HCT116 (cell line): Measurements from ENCODE around the gene VPS25. TPM values are rescaled to one million over a fixed set of nuclear protein-coding genes. Genes with fewer than 3 reads are reported as not detected.

Experiments used
- ATAC-seq: fragments of 200-7000 bp; cut with Tn5 transposase; 2 replicates; pipeline ENCODE4 v1.9.1; 2020; ENCODE audit warnings: mild to moderate bottlenecking, moderate library complexity
- BruUV-seq: library from RNA; stranded (reverse); fragments of 400-500 nt; replicated peaks from 2 replicates; lab custom pipeline; 2021; lab: Mats Ljungman, UMichigan
- CTCF ChIA-PET: fragments of 300-600 bp; sonication (Branson Sonifier 250); formaldehyde crosslinking; loops from one replicate; lab custom pipeline; 2021; ENCODE audit warnings: antibody characterized with exemption; lab: Charles Lee
- POLR2A ChIA-PET: fragments of 300-600, 350-600 bp; sonication (Branson Sonifier 250); formaldehyde crosslinking; loops from one replicate; lab custom pipeline; 2021; ENCODE audit warnings: antibody characterized with exemption; lab: Charles Lee
- RAD21 ChIA-PET, 2 experiments: fragments of 300-600 bp; sonication (Branson Sonifier 250); formaldehyde crosslinking; loops; one replicate each; lab custom pipeline; 2023; ENCODE audit warnings: low total read pairs in 2 of 2; ENCODE audit not compliant: uncharacterized antibody in 2 of 2, unreplicated experiment in 2 of 2, low non-redundant PET in 1 of 2; lab: Charles Lee
- DNase-seq: peaks from one replicate; pipeline ENCODE4 v3.0.0-alpha.2; 2010; ENCODE audit warnings: low read depth, low spot score
- H2AFZ ChIP-seq: fragments of 200-600 bp; shearing (Covaris generic), sonication (generic); 2 replicates; pipeline ENCODE4 v1.6.1; 2017; ENCODE audit warnings: low read depth, mixed run types, mixed read lengths, antibody characterized with exemption, low read length; ENCODE audit not compliant: poor library complexity, severe bottlenecking
- H3K27ac ChIP-seq: 2 replicates; pipeline ENCODE4 v1.5.1; 2012; ENCODE audit warnings: low read depth, low read length
- H3K27me3 ChIP-seq: fragments of 200-600 bp; sonication (generic); 2 replicates; pipeline ENCODE4 v1.6.1; 2016; ENCODE audit warnings: mixed run types, low read length, mixed read lengths; ENCODE audit not compliant: insufficient read depth
- H3K36me3 ChIP-seq, 2 experiments: fragments of 200-500 bp in 1 of 2; fragments of 200-600 bp in 1 of 2; sonication (Bioruptor generic) in 1 of 2; sonication (generic) in 1 of 2; 2 replicates each; pipeline versions ENCODE4 v1.5.1 to v1.6.1; 2014 to 2016; ENCODE audit warnings: low read length in 2 of 2, inconsistent platforms in 1 of 2, mixed read lengths in 1 of 2, mixed run types in 1 of 2; ENCODE audit not compliant: insufficient read depth in 2 of 2, control insufficient read depth in 1 of 2
- H3K4me1 ChIP-seq, 2 experiments: fragments of 200-600 bp in 1 of 2; sonication (generic) in 1 of 2; 2 replicates each; pipeline versions ENCODE4 v1.5.1 to v1.6.1; 2012 to 2017; ENCODE audit warnings: low read length in 2 of 2, inconsistent platforms in 1 of 2, mild to moderate bottlenecking in 1 of 2, mixed read lengths in 1 of 2, mixed run types in 1 of 2, moderate library complexity in 1 of 2; ENCODE audit not compliant: insufficient read depth in 2 of 2, control insufficient read depth in 1 of 2
- H3K4me2 ChIP-seq: fragments of 200-600 bp; sonication (generic); 2 replicates; pipeline ENCODE4 v1.6.1; 2017; ENCODE audit warnings: mixed run types, low read length, mixed read lengths
- H3K4me3 ChIP-seq, 2 experiments: fragments of 200-600 bp in 1 of 2; sonication (generic) in 1 of 2; replicated peaks in 1 of 2; 2 replicates each; pipeline ENCODE4 v1.5.1; 2011 to 2016; ENCODE audit warnings: low read length in 2 of 2, control low read depth in 1 of 2, low read depth in 1 of 2, mild to moderate bottlenecking in 1 of 2, mixed read lengths in 1 of 2, mixed run types in 1 of 2
- H3K79me2 ChIP-seq: fragments of 200-600 bp; sonication (generic); 2 replicates; pipeline ENCODE4 v1.6.1; 2017; ENCODE audit warnings: mild to moderate bottlenecking, mixed run types, low read length, moderate library complexity, mixed read lengths; ENCODE audit not compliant: insufficient read depth
- H3K9ac ChIP-seq: fragments of 200-600 bp; sonication (generic); 2 replicates; pipeline ENCODE4 v1.6.1; 2016; ENCODE audit warnings: low read length, mixed read lengths
- H3K9me2 ChIP-seq: fragments of 200-600 bp; sonication (generic), shearing (Covaris generic); 2 replicates; pipeline ENCODE4 v1.6.1; 2017; ENCODE audit warnings: mixed run types, mild to moderate bottlenecking, moderate library complexity; ENCODE audit not compliant: insufficient read depth
- H3K9me3 ChIP-seq, 2 experiments: fragments of 200-500 bp in 1 of 2; fragments of 200-600 bp in 1 of 2; sonication (Bioruptor generic) in 1 of 2; sonication (generic) in 1 of 2; 2 replicates each; pipeline ENCODE4 v1.6.1; 2014 to 2017; ENCODE audit warnings: low read length in 2 of 2, mixed read lengths in 2 of 2, inconsistent platforms in 1 of 2, low read depth in 1 of 2, mild to moderate bottlenecking in 1 of 2, mixed run types in 1 of 2, moderate library complexity in 1 of 2; ENCODE audit not compliant: control insufficient read depth in 1 of 2, insufficient read depth in 1 of 2
- H4K20me1 ChIP-seq: fragments of 200-600 bp; sonication (generic), shearing (Covaris generic); 2 replicates; pipeline ENCODE4 v1.6.1; 2017; ENCODE audit warnings: mixed run types, mild to moderate bottlenecking, moderate library complexity; ENCODE audit not compliant: insufficient read depth
- ATF3 ChIP-seq: IDR thresholded peaks from 2 replicates; pipeline ENCODE4 v1.6.1; 2012
- CBX3 ChIP-seq: IDR thresholded peaks from 2 replicates; pipeline ENCODE4 v1.6.1; 2012; ENCODE audit warnings: low read depth
- ELF1 ChIP-seq: IDR thresholded peaks from 2 replicates; pipeline ENCODE4 v1.6.1; 2012; ENCODE audit warnings: low read depth, borderline replicate concordance
- JUND ChIP-seq: IDR thresholded peaks from 2 replicates; pipeline ENCODE4 v1.6.1; 2012
- POLR2AphosphoS5 ChIP-seq: IDR thresholded peaks from 2 replicates; pipeline ENCODE4 v1.6.1; 2011; ENCODE audit warnings: mild to moderate bottlenecking, low read depth, low read length, moderate library complexity
- SIN3A ChIP-seq: IDR thresholded peaks from 2 replicates; pipeline ENCODE4 v1.6.1; 2012; ENCODE audit warnings: low read depth
- SP1 ChIP-seq: IDR thresholded peaks from 2 replicates; pipeline ENCODE4 v1.6.1; 2012; ENCODE audit warnings: low read depth
- YY1 ChIP-seq: IDR thresholded peaks from 2 replicates; pipeline ENCODE4 v1.6.1; 2011; ENCODE audit warnings: low read length, low read depth, moderate library complexity, mild to moderate bottlenecking; ENCODE audit not compliant: insufficient replicate concordance; ENCODE audit errors: extremely low read depth
- ZBTB33 ChIP-seq: IDR thresholded peaks from 2 replicates; pipeline ENCODE4 v1.6.1; 2011; ENCODE audit warnings: mild to moderate bottlenecking, low read length, moderate library complexity; ENCODE audit not compliant: insufficient replicate concordance; ENCODE audit errors: extremely low read depth
- ZFX ChIP-seq: fragments of 450-650 bp; IDR thresholded peaks from 2 replicates; pipeline ENCODE4 v1.6.1; 2017
- intact Hi-C: fragments of 100-400 bp; cut with micrococcal nuclease; formaldehyde crosslinking; loops from 2 replicates; pipeline ENCODE4 v1.10.0; 2022
- total RNA-seq: library from RNA; stranded (reverse); gene quantifications from one replicate; pipeline ENCODE4 v1.2.1, GENCODE V29; 2021; ENCODE audit not compliant: unreplicated experiment
- TF ChIP-seq, protein P1 (sequence below): IDR thresholded peaks from 2 replicates; pipeline ENCODE4 v1.6.1; 2012

The VPS25 gene
- total RNA-seq, 1 experiment from 2014 or later = 57.0 TPM

GRCh38 chr17:42798383-42799380 is 25.4 kb downstream of the VPS25 start, which contains the start of the genes CNTD1 and COA3:
TSS of gene CNTD1 (plus strand) at chr17:42798861. CDS start at chr17:42799068, 207 bp downstream.
TSS of gene COA3 (minus strand) at chr17:42798704. CDS start at chr17:42798681, 23 bp downstream.
- CTCF ChIA-PET = interaction anchor here (0.8 to 1.5 kb wide), 4 partner anchors 19 to 220 kb away, joined by 3 to 8 read pairs (median 4); partner anchors contain the start of gene BECN1
- Histone ChIP-seq H3K4me1 (peaks cover 4 to 9% of the 10 kb centered on the region in 2 experiments; a peak in 2 of 4 replicates), H3K27ac (peak within 1 kb of the TSS; percentile 26)

More at GRCh38 chr17:42798383-42799380, 25.4 kb downstream of the VPS25 start, which contains the start of the genes CNTD1 and COA3:
- intact Hi-C loops = no loop called here
- Histone ChIP-seq H3K9me3 (no peaks in the 10 kb centered on the region), H3K36me3 (no peaks in the 10 kb centered on the region), H2AFZ (peak within 1 kb of the TSS; percentile 52), H4K20me1 (no peaks in the 10 kb centered on the region), H3K9me2 (no peaks in the 10 kb centered on the region), H3K4me2 (peak within 1 kb of the TSS; percentile 85), H3K79me2 (peaks cover 8% of the 10 kb centered on the region; the same call in 1 of the 2 replicates), H3K9ac (peak within 1 kb of the TSS; percentile 83), H3K27me3 (no peaks in the 10 kb centered on the region), H3K4me3 (peak within 1 kb of the TSS; percentile 83 to 88)
- POLR2A ChIA-PET = interaction anchor here (1.0 kb wide), 1 partner anchor 26 kb away, joined by 3 read pairs; the partner anchor contains the start of gene BECN1
- DNase-seq (peak; percentile 86), ATAC-seq (peak; percentile 100)
- TF ChIP-seq ELF1 (no peak), ZBTB33 (peak; percentile 23), SIN3A (peak; percentile 51; the same call in 1 of the 2 replicates), ATF3 (no peak), JUND (no peak), YY1 (peak; percentile 94), ZFX (peak; percentile 82), POLR2AphosphoS5 (peak; percentile 87), CBX3 (peak; percentile 100), SP1 (peak; percentile 84; the same call in 1 of the 2 replicates)
- TF ChIP-seq, protein P1, sequence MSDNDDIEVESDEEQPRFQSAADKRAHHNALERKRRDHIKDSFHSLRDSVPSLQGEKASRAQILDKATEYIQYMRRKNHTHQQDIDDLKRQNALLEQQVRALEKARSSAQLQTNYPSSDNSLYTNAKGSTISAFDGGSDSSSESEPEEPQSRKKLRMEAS = peak; percentile 100
- no TSS peak for BruUV-seq
- RAD21 ChIA-PET = interaction anchor here in 1 of 2 experiments (0.6 kb wide), 1 partner anchor 47 kb away, joined by 8 read pairs; no protein-coding TSS in a partner anchor
